Right lobe of liver (tissue), 6 donors: ENCODE results near the gene TMEM204. TPM values are rescaled to one million over a fixed set of nuclear protein-coding genes. Genes with fewer than 3 reads are reported as not detected.

Experiments
- ATAC-seq, 4 donors: fragments of 200-7000 bp; cut with Tn5 transposase; one replicate each; pipeline ENCODE4 v1.9.1; 2020; ENCODE audit warnings: mild to moderate bottlenecking in 4 of 4, moderate library complexity in 4 of 4
- DNase-seq, 3 donors: peaks; one replicate each; pipeline ENCODE4 v3.0.0-alpha.2; 2020
- H3K27ac ChIP-seq, 3 donors: fragments of 200-600 bp; one replicate each; pipeline ENCODE4 v1.8.0; 2022
- H3K27me3 ChIP-seq, 2 donors: fragments of 200-600 bp; one replicate each; pipeline ENCODE4 v1.8.0; 2022
- H3K36me3 ChIP-seq, 4 donors: fragments of 200-600 bp; sonication (generic) in 1 of 4; one replicate each; pipeline versions ENCODE4 v1.5.1 to v1.8.0; 2017 to 2022; ENCODE audit warnings: control low read depth in 1 of 4
- H3K4me1 ChIP-seq, 4 donors: fragments of 200-600 bp; sonication (generic) in 1 of 4; one replicate each; pipeline versions ENCODE4 v1.5.1 to v1.8.0; 2017 to 2022; ENCODE audit warnings: control low read depth in 1 of 4
- H3K4me3 ChIP-seq, 3 donors: fragments of 200-600 bp; one replicate each; pipeline ENCODE4 v1.8.0; 2022
- H3K9me3 ChIP-seq, 4 donors: fragments of 200-600 bp; sonication (generic) in 1 of 4; one replicate each; pipeline versions ENCODE4 v1.5.1 to v1.8.0; 2017 to 2022; ENCODE audit warnings: control low read depth in 1 of 4
- CTCF ChIP-seq, 4 donors: fragments of 200-600 bp in 3 of 4; fragments of 450-650 bp in 1 of 4; IDR thresholded peaks; one replicate each; pipeline versions ENCODE4 v1.5.1 to v1.8.0; 2016 to 2022; ENCODE audit warnings: antibody characterized with exemption in 4 of 4, mild to moderate bottlenecking in 2 of 4
- POLR2A ChIP-seq: fragments of 450-650 bp; IDR thresholded peaks from one replicate; pipeline ENCODE4 v1.6.1; 2017; ENCODE audit warnings: antibody characterized with exemption, mild to moderate bottlenecking
- WGBS: methylation state at CpG from one replicate; pipeline ENCODE4 v1.1.6; 2018; ENCODE audit warnings: low coverage, low lambda C conversion rate; ENCODE audit not compliant: insufficient coverage; ENCODE audit errors: missing lambda C conversion rate; 5-methylcytosine and 5-hydroxymethylcytosine counted together
- intact Hi-C, 2 donors: fragments of 100-400 bp; cut with DNase I; formaldehyde crosslinking; loops; one replicate each; pipeline versions ENCODE4 v1.11.2 to v1.14.1; 2022
- total RNA-seq, 6 experiments: library from RNA; depleted of rRNA in 2 of 6; stranded (reverse); fragments of >200 nt in 2 of 6; fragmentation: NEBNext Ultra II Directional in 3 of 6; extraction: Animal tissue kit (Norgen Biotek cat#: 25700) in 3 of 6; gene quantifications; one replicate each; pipeline versions ENCODE4 v1.1.0 to v1.2.4, GENCODE V29; 2016 to 2023
- donor health status: DM: no; HTN: yes; CAD: no.
- donor health status: DM: no; HTN: no; CAD: no.
- donor health status: DM: no; HTN: no; CAD: no.
- donor health status: DM: no; HTN: yes; CAD: no.
- donor health status: DM: no; HTN: yes; CAD: no.

TMEM204 gene
- total RNA-seq, 6 experiments from 2014 or later = 4.7 to 18.7 (median 8.9) TPM

- Histone ChIP-seq H3K27ac (no peak overlapping the region), H3K36me3 (peaks cover 0 to 20% (median 5%) of the 10 kb centered on the region in 4 donors), H3K4me3 (no peak overlapping the region), H3K27me3 (no peaks in the 10 kb centered on the region), H3K4me1 (no peaks in the 10 kb centered on the region), H3K9me3 (no peaks in the 10 kb centered on the region)
- no peak for TF ChIP-seq CTCF (IDR thresholded peaks at IDR 0.05)
- TF ChIP-seq POLR2A = no peak
- ATAC-seq (no peak), DNase-seq (no peak)
- intact Hi-C loops = no loop called here
- WGBS = 83% methylated on average over 1 of the region's 16 CpGs
These were observed 23.6 kb downstream of the TMEM204 start for GRCh38 chr16:1557074-1557473.

DNA sequence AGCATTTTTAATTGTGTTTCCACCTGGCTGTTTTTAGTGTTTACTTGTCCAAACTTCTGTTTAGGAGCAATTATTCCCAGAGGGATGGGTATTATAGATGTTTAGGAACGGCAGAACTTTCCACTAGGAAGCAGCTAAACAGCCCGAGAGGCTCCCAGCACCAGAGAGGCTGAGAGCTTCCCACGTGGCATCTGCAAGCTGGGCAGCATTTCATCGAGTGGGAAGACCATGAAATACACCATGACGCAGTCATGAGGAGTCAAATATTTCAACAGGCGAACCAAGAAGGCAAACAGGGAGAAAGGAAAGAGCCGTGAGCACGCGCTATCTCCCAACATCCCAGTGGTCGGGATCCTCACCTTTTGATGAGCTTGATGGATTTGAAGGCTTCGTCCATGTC is 24.1 kb downstream of the TMEM204 start:
- ATAC-seq (no peak), DNase-seq (no peak)
- TF ChIP-seq POLR2A (no peak), CTCF (IDR thresholded peaks at IDR 0.05) (no peak)
- H3K4me3 ChIP-seq = no peak overlapping the region
- peaks cover 0 to 20% (median 5%) of the 10 kb centered on the region in 4 donors for H3K36me3 ChIP-seq
- H3K9me3 ChIP-seq = no peaks in the 10 kb centered on the region
- intact Hi-C loops = no loop called here
- H3K27me3 ChIP-seq = no peaks in the 10 kb centered on the region
- WGBS = 82% methylated on average over 4 of the region's 11 CpGs
- H3K27ac ChIP-seq = no peak overlapping the region
- no peaks in the 10 kb centered on the region for H3K4me1 ChIP-seq

GRCh38 chr16:1559446-1559975 is 26.0 kb downstream of the TMEM204 start:
- 77% methylated on average over 18 of the region's 18 CpGs for WGBS
- intact Hi-C loops = no loop called here
- peak; percentile 7 to 22 (median 18) for ATAC-seq
- Histone ChIP-seq H3K9me3 (no peaks in the 10 kb centered on the region), H3K4me3 (no peak overlapping the region), H3K36me3 (peaks cover 0 to 20% (median 5%) of the 10 kb centered on the region in 4 donors), H3K27me3 (no peaks in the 10 kb centered on the region), H3K4me1 (no peaks in the 10 kb centered on the region), H3K27ac (no peak overlapping the region)
- no peak for TF ChIP-seq CTCF (IDR thresholded peaks at IDR 0.05)
- no peak for TF ChIP-seq POLR2A
- no peak for DNase-seq

- DNase-seq = no peak
- Histone ChIP-seq H3K9me3 (no peaks in the 10 kb centered on the region), H3K27ac (no peak overlapping the region), H3K4me3 (no peak overlapping the region), H3K27me3 (no peaks in the 10 kb centered on the region), H3K36me3 (peaks cover 0 to 16% (median 2%) of the 10 kb centered on the region in 4 donors), H3K4me1 (no peaks in the 10 kb centered on the region)
- WGBS = 92% methylated on average over 3 of the region's 15 CpGs
- intact Hi-C loops = no loop called here
- no peak for TF ChIP-seq POLR2A
- no peak for TF ChIP-seq CTCF (IDR thresholded peaks at IDR 0.05)
- no peak for ATAC-seq
These were observed 26.7 kb downstream of the TMEM204 start for GRCh38 chr16:1560153-1560552.

GRCh38 chr16:1560866-1561265 is 27.4 kb downstream of the TMEM204 start:
- ATAC-seq = peak in 2 of 4 donors; percentile 15 to 42
- Histone ChIP-seq H3K9me3 (no peaks in the 10 kb centered on the region), H3K4me3 (no peak overlapping the region), H3K27ac (peak overlapping the region in 1 of 3 donors; percentile 13), H3K4me1 (no peaks in the 10 kb centered on the region), H3K36me3 (peaks cover 0 to 13% (median 0%) of the 10 kb centered on the region in 4 donors), H3K27me3 (no peaks in the 10 kb centered on the region)
- intact Hi-C loops = no loop called here
- WGBS = 57% methylated on average over 2 of the region's 12 CpGs
- DNase-seq = no peak
- TF ChIP-seq POLR2A (no peak), CTCF (IDR thresholded peaks at IDR 0.05) (no peak)
